MM.1S (cell line): ENCODE results near the gene BCL11A.

Source experiments
- CTCF ChIP-seq: fragments of 300-600 bp; sonication (generic); IDR thresholded peaks from 2 replicates; pipeline ENCODE4 v1.5.1; 2016; ENCODE audit warnings: antibody characterized with exemption, low read length, mixed read lengths
- EZH2phosphoT487 ChIP-seq: fragments of 300-600 bp; sonication (generic); IDR thresholded peaks from 2 replicates; pipeline ENCODE4 v1.6.1; 2018; ENCODE audit warnings: antibody characterized with exemption, low read length

GRCh38 chr2:60486067-60486466, 67.4 kb downstream of the BCL11A start:
- no peak for TF ChIP-seq CTCF
- no peak for TF ChIP-seq EZH2phosphoT487
